RWPE2 (cell line): ENCODE results near the gene CNOT1.

ENCODE experiments used
- ATAC-seq: fragments of 200-7000 bp; cut with Tn5 transposase; 3 replicates; pipeline ENCODE4 v1.9.1; 2021; ENCODE audit warnings: low read depth
- DNase-seq: peaks from one replicate; pipeline ENCODE4 v3.0.0-alpha.2; 2020; ENCODE audit warnings: low spot score
- H3K27ac ChIP-seq: fragments of 450-650 bp; 2 replicates; pipeline ENCODE4 v1.5.1; 2017; ENCODE audit warnings: mild to moderate bottlenecking; ENCODE audit not compliant: poor library complexity, severe bottlenecking
- H3K27me3 ChIP-seq: fragments of 250-450 bp; sonication (Bioruptor Pico); 2 replicates; pipeline ENCODE4 v1.5.1; 2021; ENCODE audit warnings: mild to moderate bottlenecking, moderate library complexity; ENCODE audit not compliant: insufficient read depth, poor library complexity, severe bottlenecking
- H3K36me3 ChIP-seq: fragments of 250-450 bp; sonication (Bioruptor Pico); 2 replicates; pipeline ENCODE4 v1.5.1; 2020; ENCODE audit warnings: low read depth, mild to moderate bottlenecking, moderate library complexity
- H3K4me1 ChIP-seq: fragments of 250-450 bp; sonication (Bioruptor Pico); 2 replicates; pipeline ENCODE4 v1.5.1; 2021; ENCODE audit warnings: mild to moderate bottlenecking, moderate library complexity; ENCODE audit not compliant: insufficient read depth, poor library complexity, severe bottlenecking
- H3K4me3 ChIP-seq: fragments of 250-450 bp; sonication (Bioruptor Pico); 2 replicates; pipeline ENCODE4 v1.5.1; 2021; ENCODE audit warnings: mild to moderate bottlenecking, moderate library complexity; ENCODE audit not compliant: severe bottlenecking
- H3K9me3 ChIP-seq: fragments of 250-450 bp; sonication (Bioruptor Pico); 2 replicates; pipeline ENCODE4 v1.5.1; 2021; ENCODE audit warnings: mild to moderate bottlenecking, moderate library complexity; ENCODE audit not compliant: severe bottlenecking
- TF ChIP-seq, protein P1 (sequence below): fragments of 450-650 bp; IDR thresholded peaks from one replicate; pipeline ENCODE4 v1.5.1; 2017; ENCODE audit warnings: mild to moderate bottlenecking, moderate library complexity; ENCODE audit not compliant: poor library complexity, severe bottlenecking

CNOT1 gene

DNA sequence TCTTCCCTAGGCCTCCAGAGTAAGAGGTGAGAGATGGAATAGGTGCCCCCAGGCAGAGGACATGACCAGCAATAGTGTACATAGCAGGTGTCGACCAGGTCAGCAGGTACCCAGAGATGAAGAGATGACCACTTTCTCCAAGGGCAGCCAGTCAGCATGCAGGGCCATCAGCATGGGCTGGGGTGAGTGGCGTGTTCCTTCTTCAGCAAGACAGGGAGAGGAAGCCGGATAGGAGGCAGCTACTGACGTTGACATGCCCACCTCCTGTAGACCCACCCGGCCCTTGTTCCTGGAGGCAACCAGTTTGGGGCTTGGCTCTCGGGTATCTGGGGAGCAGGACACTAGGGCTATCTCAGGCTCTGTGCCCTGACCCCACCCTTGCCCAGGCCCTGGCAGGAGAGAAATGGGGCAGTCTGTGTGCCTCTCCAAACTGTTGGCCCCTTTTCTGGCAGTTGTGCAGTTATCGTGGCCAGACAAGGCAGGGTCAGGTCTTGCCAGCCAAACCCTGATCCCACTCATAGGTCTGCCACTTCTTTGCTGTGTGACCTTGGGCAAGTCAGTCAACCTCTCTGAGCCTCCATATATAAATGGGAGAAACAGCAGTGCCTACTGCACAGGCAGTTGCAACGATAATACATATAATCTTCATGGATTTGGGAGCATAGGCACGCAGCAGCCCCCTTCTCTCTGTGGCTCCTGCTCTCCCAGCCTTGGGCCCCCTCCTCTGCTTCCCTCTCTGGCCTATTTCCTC, 131.1 kb downstream of the CNOT1 start:
- TF ChIP-seq, protein P1, sequence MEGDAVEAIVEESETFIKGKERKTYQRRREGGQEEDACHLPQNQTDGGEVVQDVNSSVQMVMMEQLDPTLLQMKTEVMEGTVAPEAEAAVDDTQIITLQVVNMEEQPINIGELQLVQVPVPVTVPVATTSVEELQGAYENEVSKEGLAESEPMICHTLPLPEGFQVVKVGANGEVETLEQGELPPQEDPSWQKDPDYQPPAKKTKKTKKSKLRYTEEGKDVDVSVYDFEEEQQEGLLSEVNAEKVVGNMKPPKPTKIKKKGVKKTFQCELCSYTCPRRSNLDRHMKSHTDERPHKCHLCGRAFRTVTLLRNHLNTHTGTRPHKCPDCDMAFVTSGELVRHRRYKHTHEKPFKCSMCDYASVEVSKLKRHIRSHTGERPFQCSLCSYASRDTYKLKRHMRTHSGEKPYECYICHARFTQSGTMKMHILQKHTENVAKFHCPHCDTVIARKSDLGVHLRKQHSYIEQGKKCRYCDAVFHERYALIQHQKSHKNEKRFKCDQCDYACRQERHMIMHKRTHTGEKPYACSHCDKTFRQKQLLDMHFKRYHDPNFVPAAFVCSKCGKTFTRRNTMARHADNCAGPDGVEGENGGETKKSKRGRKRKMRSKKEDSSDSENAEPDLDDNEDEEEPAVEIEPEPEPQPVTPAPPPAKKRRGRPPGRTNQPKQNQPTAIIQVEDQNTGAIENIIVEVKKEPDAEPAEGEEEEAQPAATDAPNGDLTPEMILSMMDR: no peak
- no peaks in the 10 kb centered on the region for H3K36me3 ChIP-seq
- ATAC-seq (no peak), DNase-seq (peak; percentile 59)
- no peak overlapping the region for H3K27ac ChIP-seq
- H3K9me3 ChIP-seq: no peaks in the 10 kb centered on the region
- no peaks in the 10 kb centered on the region for H3K27me3 ChIP-seq
- H3K4me3 ChIP-seq: no peak overlapping the region
- H3K4me1 ChIP-seq: no peaks in the 10 kb centered on the region

DNA sequence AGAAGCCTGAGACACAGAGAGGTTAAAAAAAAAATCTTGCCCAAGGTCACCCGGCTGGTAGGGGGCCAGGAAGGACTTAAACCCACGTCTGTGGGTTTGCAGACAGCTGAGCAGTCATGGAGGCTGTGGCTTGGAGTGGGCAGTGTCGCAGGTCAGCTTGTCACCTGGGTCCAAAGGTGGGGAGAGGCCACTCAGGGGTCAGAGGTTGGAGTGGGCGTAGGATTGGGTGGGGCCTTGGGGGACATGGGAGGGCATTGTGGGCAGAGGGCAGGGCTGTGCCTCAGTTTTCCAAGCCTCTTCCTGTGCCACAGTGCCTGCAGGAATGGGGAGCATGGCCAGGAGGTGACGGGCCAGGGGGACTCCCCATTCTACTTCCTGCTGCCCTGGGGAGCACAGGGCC, 131.7 kb downstream of the CNOT1 start:
- Histone ChIP-seq H3K27ac (no peak overlapping the region), H3K36me3 (no peaks in the 10 kb centered on the region), H3K4me1 (no peaks in the 10 kb centered on the region), H3K27me3 (no peaks in the 10 kb centered on the region), H3K9me3 (no peaks in the 10 kb centered on the region), H3K4me3 (no peak overlapping the region)
- ATAC-seq (no peak), DNase-seq (peak; percentile 34)
- TF ChIP-seq, protein P1: no peak

DNA sequence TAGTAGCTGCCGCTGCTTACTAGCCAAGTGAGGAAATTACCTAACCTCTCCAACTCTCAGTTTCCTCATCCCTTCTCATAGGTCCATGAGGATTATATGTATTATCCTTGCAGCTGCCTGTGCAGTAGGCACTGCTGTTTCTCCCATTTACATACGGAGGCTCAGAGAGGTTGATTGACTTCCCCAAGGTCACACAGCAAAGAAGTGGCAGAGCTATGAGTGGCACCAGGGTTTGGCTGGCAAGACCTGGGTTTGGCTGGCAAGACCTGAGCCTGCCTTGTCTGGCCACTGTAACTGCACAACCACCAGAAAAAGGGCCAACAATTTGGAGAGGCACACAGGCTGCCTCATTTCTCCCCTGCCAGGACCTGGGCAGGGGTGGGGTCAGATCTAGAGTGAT, 132.2 kb downstream of the CNOT1 start:
- H3K9me3 ChIP-seq: no peaks in the 10 kb centered on the region
- DNase-seq (no peak), ATAC-seq (no peak)
- H3K4me1 ChIP-seq: no peaks in the 10 kb centered on the region
- H3K27ac ChIP-seq: no peak overlapping the region
- no peak overlapping the region for H3K4me3 ChIP-seq
- H3K36me3 ChIP-seq: no peaks in the 10 kb centered on the region
- TF ChIP-seq, protein P1: no peak
- H3K27me3 ChIP-seq: no peaks in the 10 kb centered on the region

DNA sequence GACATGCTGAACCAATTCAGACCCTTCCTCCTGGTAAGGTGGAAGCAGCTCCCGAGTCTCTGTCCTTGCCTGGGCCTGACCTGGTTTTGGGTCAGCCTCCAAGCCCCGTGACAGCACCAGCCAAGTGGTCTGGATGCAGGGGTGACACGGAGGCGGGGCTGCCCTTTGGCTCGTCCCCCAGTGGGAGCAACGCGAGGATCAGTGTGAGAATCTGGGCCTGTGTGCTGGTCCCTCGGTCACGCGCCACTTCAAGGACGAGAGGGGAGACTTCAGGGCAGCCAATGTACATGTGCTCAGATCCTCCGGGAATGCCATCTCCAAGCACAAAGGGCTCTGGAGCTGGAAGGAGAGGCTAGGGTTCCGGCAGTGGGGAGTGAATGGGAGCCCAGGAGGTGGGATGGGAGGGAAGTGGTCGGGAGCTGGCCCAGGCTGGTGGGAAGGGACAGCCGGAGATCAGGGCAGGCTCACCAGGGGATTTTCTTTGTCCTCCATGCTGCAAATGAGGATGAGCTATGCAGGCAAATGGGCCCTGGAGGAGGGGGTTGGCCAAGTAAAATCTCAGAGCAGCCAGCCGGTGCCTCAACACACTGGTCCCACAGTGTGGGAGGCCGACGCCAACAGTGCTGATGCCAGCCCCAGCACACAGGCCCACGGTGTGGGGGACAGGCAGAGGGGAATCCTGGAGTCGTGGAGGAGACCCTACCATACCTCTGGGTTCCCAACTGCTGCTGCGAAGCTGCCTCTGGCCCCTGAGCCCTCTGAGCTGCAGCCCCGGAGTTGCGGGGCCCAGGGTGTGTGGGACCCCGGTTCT, 133.9 kb downstream of the CNOT1 start:
- no peak overlapping the region for H3K27ac ChIP-seq
- H3K9me3 ChIP-seq: no peaks in the 10 kb centered on the region
- DNase-seq (no peak), ATAC-seq (no peak)
- H3K27me3 ChIP-seq: no peaks in the 10 kb centered on the region
- no peak overlapping the region for H3K4me3 ChIP-seq
- no peaks in the 10 kb centered on the region for H3K36me3 ChIP-seq
- no peaks in the 10 kb centered on the region for H3K4me1 ChIP-seq
- TF ChIP-seq, protein P1: no peak
